Left renal pelvis (tissue), 4 donors: ENCODE data around the gene IARS1. TPM values are rescaled to one million over a fixed set of nuclear protein-coding genes. Genes with fewer than 3 reads are reported as not detected.

ENCODE experiments used
- DNase-seq, 4 donors: peaks; one replicate each; pipeline ENCODE4 v3.0.0-alpha.2; 2013; ENCODE audit warnings: low read depth in 4 of 4, low spot score in 3 of 4
- polyA plus RNA-seq, 4 donors: library from polyadenylated mRNA; unstranded; fragments of 120-200 nt; gene quantifications; one replicate each; pipeline ENCODE4 v1.2.1, GENCODE V29; 2013; ENCODE audit not compliant: insufficient read length in 4 of 4

IARS1 gene
- polyA plus RNA-seq, result 100 to 1,000 TPM in 2 of 4 donors, 10 to 100 TPM in 2; 75.2 to 110 (median 104) TPM

DNA sequence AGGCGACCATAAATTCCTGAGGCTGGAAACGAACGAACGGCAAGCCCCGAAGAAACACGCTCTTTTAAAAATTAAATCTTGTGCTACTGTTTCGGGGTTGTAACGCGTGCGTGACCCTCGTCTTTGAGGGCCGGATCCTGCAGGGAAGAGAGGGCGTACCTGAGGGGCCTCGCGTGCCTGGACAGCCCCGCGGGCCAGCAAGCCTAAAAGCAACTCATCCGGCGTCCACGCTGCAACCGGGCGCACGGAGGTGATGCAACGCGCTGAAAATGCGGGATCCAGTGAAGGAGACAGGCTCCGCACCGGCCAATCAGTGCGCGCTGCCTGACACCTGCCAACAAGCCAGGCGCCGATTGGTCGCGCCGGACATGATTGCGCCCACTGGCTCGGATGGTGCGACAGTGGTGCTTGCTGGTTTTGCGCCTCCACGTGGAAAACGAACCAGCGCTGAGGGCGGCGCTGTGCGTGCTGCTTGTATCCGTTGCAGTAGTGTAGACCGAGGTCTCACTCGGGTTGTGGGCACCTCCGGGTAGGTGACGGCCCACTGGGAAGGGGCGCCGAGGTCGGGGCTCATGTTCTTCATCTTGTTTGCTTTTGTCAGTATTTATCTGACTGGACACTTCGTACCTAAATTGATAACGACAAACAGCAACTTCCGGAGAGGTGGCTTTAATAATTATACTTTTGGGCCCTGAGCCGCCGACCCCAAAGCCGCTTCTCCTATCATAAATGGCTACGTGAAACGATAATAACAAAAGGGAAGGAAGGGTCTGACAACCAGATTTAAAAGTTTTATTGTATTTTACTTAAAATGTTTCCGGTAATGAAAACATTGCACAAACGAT, at the start of gene IARS1:
IARS1 (minus strand) TSS at position 246 of the 845 bp plus-strand sequence. CDS start 4,278 bp downstream, outside the sequence.
- DNase-seq, result peak; percentile 94 to 96 (median 94)

GRCh38 chr9:92342825-92343488, 49.5 kb upstream of the IARS1 start:
- no peak for DNase-seq

DNA sequence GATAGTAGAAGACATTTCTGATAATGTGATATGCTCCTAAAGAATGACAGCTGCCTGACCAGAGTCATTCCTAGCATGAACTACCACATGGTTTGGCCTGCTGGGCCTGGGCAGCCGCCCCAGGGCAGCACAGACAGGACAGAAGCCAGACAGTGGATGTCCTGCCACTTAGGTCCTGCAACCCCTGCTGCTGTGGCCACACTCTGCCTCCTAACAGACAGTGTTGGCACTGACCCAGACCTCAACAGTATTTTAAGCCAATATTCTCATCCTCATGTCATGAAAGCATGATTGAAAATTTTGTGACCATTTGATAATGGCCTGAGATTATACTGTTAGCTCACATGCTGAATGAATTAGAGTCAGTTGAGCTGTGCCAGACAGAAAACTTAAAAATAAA, 48.1 kb upstream of the IARS1 start:
- DNase-seq, result no peak

- no peak for DNase-seq
These were observed 39.8 kb upstream of the IARS1 start for GRCh38 chr9:92333282-92333634.

GRCh38 chr9:92332577-92333281, 39.2 kb upstream of the IARS1 start:
- peak in 3 of 4 donors; percentile 21 to 32 (median 28) for DNase-seq

DNA sequence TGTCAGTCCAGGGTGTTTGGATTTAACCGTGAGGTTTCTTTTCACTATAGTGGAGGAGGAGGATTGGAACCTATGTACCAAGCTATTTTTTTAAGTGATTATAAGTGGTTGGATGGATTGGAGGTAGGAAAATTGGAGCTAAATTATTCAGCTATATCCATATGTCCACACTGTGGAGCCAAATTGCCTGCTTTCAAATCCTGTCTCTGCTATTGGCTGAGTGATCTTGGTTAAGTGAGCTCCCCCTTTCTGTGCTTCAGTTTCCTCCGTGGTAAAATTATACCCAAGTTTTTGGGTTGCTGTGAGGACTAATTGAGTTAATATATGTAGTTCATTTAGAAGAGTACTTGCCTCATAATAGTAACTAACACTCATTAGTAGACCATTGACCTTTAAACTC, 34.7 kb upstream of the IARS1 start:
- DNase-seq, result no peak

DNA sequence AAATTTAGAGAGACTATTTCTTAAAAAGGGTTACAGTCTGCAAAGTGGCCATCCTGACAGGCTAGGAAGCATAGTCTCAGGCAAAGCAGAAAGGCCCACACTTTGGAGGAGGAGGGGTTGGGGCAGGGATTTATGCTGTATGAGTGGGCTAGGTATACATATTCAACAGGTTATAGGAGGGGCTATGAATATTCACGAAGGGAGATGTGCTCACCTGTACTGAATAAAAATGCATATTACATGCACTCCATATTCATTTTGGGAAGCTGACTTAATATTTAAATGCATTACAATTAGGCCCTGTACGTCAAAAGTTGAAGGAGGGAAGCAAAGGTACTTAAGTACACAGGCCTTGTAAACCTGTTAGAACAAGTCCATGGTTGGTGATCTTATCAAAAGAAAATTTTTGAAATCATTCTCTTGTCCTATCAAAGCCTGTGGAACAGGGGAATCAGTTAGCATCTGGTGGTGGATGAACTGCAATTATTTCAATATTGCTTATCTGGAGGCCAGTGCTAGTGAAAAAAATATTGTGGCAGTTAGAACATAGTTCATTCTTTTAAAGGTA, 33.9 kb upstream of the IARS1 start:
- no peak for DNase-seq

- DNase-seq, result no peak
These were observed 32.5 kb upstream of the IARS1 start for GRCh38 chr9:92325991-92326500.

DNA sequence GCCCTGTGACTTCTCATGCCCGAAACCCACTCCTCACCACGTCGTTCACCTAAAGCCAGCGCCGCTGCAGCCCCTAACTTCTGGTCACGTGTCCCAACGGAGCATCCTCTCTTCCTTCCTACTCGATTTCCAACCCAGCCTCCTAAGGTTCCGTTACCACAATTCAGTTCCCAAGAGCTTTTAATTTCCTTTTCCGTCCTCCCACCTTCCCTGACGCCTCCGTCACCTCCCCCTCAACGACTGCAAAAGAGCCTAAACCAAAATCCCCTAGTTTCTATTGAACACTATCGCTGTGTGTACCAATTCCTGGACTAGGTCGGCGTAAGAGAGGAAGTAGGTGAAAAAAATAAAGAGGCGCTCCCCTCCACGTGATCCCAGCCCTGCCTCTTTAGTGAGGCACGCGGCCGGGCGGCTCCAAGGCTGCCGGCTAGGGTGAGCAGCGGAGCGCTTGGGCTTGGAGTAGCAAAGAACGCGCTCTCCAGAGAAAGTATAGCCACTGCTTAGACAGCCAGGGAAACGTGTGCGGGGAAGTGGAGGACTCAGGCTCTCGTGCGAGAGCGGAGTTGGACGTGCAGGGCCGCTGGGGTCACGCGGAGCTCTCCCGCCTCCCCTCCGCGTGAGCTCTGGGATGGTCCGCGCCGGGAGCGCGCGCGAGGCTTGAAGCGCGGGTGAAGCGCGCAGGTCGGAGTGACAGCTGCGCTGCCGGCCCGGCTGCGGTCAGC, 31.9 kb upstream of the IARS1 start, which contains the start of the genes CENPP and NOL8:
CENPP (plus strand) TSS at position 685 of the 722 bp plus-strand sequence.
NOL8 (minus strand) TSS at position 82 of the 722 bp plus-strand sequence. CDS start 1,189 bp downstream, outside the sequence.
- peak; percentile 83 to 94 (median 84) for DNase-seq

GRCh38 chr9:92324889-92325268, 31.4 kb upstream of the IARS1 start:
- no peak for DNase-seq

GRCh38 chr9:92324431-92324830, 30.9 kb upstream of the IARS1 start:
- DNase-seq, result no peak

- DNase-seq, result no peak
These were observed 22.0 kb upstream of the IARS1 start for GRCh38 chr9:92315456-92315855.

DNA sequence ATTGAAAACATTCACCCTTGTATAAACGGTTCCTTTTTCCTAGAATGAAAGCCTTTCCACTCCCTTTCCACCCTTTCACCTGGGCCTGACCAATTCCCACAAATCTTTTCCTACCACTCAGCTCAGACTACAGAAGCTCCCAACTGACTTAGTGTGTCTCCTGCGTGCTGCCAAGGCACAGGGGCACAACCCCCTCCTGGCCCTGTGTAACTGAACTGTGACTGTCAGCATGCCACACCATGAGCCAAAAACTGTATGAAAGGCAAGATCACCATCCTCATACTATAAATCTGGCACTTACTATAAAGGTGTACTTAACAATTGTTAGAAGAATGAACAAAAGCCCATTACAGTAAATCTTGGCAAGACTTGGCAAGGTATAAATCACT, 20.1 kb upstream of the IARS1 start:
- DNase-seq, result no peak

DNA sequence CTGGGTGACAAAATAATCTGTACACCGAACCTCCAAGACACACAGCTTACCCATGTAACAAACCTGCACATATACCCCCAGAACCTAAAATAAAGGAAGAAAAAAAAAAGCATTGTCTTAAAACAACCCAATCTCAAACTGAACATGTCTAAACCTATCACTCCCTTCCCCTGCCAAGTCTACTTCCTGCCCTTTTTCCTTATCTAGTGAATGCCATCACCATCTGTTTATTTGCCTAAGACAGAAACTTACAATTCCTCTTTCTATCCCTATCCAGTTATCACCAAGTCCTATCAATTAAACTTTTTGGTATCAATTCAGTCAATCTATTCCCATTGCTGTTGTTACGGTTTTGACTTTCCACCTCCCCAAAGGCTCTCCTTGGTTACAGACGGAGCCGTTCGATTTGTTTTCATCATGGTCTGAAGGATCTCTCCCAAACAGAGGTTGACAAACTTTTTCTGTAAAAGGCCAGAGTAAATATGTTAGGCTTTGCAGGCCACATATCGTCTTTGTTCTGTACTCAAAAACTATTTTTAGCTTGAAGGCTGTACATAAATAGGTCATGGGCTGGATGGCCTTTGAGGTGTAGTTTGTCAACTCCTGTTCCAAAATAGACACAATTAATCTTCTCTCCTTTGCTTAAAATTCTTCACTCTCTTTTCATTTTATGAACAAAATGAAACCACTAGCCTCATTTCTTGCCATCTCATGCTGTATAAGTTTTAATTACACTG, 19.6 kb upstream of the IARS1 start:
- DNase-seq, result no peak

DNA sequence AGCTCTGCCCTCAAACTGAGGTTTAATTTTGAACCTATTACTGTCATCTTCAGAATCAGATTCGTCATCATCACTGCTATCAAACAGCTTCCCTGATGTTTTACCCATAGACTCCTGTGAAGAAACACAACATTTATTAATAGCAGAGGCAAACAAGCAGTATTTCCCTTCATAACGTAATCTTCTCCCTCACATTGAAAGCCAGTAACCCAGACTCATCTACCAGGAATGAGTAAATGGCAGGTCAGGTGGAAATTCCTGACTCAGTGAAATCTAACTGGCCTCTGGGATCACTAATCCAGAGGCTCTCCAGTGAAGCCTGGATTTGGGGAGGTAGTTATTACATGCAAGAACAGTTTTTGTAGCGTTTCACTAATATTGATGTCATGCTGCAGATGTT, 17.1 kb upstream of the IARS1 start:
- no peak for DNase-seq

GRCh38 chr9:92308893-92309292, 15.4 kb upstream of the IARS1 start:
- no peak for DNase-seq

DNA sequence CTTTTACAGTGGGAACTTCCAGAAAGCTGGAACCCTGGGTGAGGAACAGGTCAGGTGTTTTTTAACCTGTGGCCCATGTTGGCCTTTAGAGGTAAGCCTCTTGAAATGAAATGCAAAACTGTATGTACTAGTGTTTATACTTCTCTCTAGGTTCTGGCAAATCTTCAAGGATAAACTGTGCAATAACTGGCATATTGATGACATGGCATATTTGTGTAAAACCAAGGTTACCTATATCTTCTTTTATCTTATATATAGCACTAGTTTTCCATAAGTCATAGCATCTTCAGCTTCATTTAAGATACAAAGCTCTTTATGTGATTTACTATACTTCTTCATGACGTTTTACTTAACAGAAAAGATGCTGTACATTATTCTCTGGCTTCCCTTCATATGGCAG, 7.4 kb upstream of the IARS1 start:
- no peak for DNase-seq

DNA sequence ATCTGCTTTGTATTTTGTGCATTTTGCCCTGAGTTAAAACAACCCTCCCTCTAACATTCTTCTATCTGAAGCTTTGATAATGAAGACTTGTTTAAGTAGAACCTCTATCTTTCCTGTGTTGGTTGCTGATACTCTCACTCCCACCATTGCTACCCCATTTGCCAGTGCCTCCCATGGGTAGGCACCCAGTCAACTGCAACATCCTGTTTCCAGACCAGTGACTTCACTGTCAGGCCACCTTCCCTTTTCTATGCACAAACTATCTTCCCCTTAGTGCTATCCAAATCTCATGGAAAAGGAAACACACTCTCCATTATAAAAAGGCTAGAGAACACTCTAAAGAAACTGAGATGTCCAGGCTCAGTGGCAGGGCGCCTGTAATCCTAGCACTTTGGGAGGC, 5.6 kb upstream of the IARS1 start:
- no peak for DNase-seq

DNA sequence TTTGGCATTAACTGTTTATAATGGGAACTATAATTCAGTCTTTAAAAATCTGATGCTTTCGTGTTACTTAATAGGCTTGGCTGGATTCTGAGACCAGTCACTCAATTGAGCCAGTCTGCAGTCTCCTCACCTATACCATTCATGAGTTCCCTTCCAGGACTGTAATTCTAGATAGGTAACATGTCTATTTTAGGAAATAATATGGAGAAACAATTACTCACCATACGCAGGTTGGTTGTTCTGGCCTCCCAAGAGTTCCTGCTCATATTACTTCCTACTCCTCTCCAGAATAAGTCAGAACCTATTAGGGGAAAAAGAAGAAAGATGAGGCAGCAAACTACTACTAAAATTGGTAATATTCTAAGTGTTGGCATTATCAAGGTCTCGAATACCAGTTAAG, 4.5 kb upstream of the IARS1 start:
- no peak for DNase-seq
